Activated CD4-positive, alpha-beta T cell treated with anti-CD3 and anti-CD28 coated beads, Interleukin-2, amount 10 ng/mL, durations not matched to agents 24 days and 14 days (primary cell): Measurements from ENCODE around the gene AATF. TPM values are rescaled to one million over a fixed set of nuclear protein-coding genes. Genes with fewer than 3 reads are reported as not detected.
A peak's percentile ranks its signal among the peaks of the same experiment; 100 is the strongest.

ENCODE experiments used
- DNase-seq: peaks from one replicate; pipeline ENCODE4 v3.0.0; 2022
- H3K27ac Mint-ChIP-seq: one replicate; pipeline ENCODE4 v1.8.0; 2022; ENCODE audit warnings: mild to moderate bottlenecking, mixed read lengths
- H3K27me3 Mint-ChIP-seq: one replicate; pipeline ENCODE4 v1.8.0; 2022; ENCODE audit warnings: mixed read lengths
- H3K36me3 Mint-ChIP-seq: one replicate; pipeline ENCODE4 v1.8.0; 2022; ENCODE audit warnings: low read depth, mild to moderate bottlenecking, mixed read lengths
- H3K4me1 Mint-ChIP-seq: one replicate; pipeline ENCODE4 v1.8.0; 2021; ENCODE audit warnings: mixed read lengths
- H3K4me3 Mint-ChIP-seq: one replicate; pipeline ENCODE4 v1.8.0; 2022; ENCODE audit warnings: mild to moderate bottlenecking, moderate library complexity, mixed read lengths
- H3K9me3 Mint-ChIP-seq: one replicate; pipeline ENCODE4 v1.8.0; 2021; ENCODE audit warnings: mixed read lengths
- intact Hi-C: fragments of 100-400 bp; cut with micrococcal nuclease; formaldehyde crosslinking; loops from one replicate; pipeline ENCODE4 v1.15.1; 2023
- total RNA-seq: library from RNA; stranded (reverse); gene quantifications from 2 replicates; pipeline ENCODE4 v1.2.3, GENCODE V29; 2022

The AATF gene
- total RNA-seq, 1 donor from 2014 or later = 116 TPM

DNA sequence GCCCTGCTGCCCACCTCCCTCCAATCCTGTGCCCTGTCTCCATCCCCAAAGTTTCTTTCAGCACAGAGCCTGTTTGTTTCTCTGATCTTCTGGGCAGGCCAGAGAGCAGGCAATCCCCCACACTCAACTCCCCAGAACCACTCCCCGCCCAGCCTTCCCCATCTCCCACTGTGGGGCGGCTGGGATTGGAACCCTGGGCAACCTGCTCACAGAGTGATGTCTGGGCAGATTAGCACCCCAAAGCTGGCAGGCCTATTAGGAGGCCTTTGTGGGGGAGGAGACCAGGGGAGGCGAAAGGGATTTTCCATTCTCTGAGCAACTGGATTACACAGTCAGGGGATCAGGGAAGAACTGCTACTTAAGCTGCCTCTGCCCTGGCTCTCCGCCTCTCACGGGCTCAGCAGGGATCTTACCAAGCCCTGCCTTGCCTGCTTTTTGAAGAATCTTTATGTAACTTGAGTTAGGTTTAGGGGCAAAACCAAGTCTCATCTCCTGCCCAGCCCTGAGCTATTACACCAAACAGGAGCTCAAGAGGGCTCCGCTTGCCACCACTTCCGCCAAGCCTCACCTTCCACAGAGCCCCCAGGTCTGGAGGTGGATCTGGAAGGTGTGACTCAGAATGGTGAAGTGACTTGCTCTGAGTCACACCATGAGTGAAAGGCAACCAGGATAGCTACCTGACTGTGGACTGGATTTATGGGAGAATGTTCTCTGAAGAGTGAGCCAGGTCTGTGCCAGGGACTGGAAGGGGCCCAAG is 27.5 kb upstream of the AATF start:
- intact Hi-C loops = loop anchor here (2.0 kb wide), 1 partner anchor 28 kb away; the partner anchor contains the start of gene AATF
- H3K9me3 Mint-ChIP-seq = no peaks in the 10 kb centered on the region
- peak overlapping the region; percentile 64 for H3K4me3 Mint-ChIP-seq
- H3K27me3 Mint-ChIP-seq = peaks cover 22% of the 10 kb centered on the region
- peaks cover 22% of the 10 kb centered on the region for H3K4me1 Mint-ChIP-seq
- no peaks in the 10 kb centered on the region for H3K36me3 Mint-ChIP-seq
- H3K27ac Mint-ChIP-seq = peak overlapping the region; percentile 89
- DNase-seq = peak; percentile 71

DNA sequence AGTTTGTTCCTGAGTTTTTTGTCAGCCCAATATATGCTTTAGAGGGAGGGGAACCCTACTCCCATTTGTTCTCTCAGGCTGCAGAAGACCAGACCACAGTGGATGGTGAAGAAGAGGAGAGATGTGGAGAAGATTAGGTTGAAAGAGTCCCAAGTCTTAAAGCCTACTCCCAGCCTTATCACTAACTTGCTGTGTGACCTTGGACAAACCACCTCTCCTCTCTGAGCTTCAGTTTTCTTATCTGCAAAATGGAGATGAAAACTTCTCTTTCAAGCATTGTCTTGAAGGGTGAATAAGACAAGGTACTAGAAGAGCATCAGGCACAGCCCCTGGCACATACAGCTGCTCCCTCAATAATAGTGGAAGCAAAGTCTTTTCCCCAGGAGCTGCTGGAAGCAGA is 26.6 kb upstream of the AATF start:
- no peak for DNase-seq
- Mint-ChIP-seq H3K27ac (no peak overlapping the region), H3K27me3 (peaks cover 27% of the 10 kb centered on the region), H3K4me1 (peaks cover 22% of the 10 kb centered on the region), H3K4me3 (no peak overlapping the region), H3K9me3 (no peaks in the 10 kb centered on the region), H3K36me3 (no peaks in the 10 kb centered on the region)
- intact Hi-C loops = no loop called here

DNA sequence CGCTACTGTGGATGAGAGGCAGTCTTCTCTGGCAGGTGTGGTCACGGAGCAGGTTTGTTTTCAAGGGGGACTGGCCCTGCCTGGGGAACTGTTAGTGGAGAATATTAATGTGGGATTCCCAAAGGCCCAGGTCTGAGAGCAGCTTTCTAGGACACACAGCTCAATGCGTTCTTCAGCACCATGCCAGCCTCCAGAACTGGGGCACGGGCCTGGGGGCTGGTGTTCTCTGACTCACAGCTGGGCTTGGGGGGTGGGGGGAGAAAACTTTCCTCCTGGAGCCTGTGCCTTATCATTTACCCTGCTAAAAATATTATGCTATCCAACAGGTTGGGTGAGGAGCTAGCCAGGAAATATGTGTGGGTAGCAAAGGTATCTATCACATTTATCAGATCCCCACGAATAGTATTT is 24.9 kb upstream of the AATF start:
- Mint-ChIP-seq H3K9me3 (no peaks in the 10 kb centered on the region), H3K4me3 (no peak overlapping the region), H3K27me3 (peaks cover 41% of the 10 kb centered on the region), H3K27ac (no peak overlapping the region), H3K4me1 (peaks cover 21% of the 10 kb centered on the region), H3K36me3 (no peaks in the 10 kb centered on the region)
- intact Hi-C loops = no loop called here
- no peak for DNase-seq

DNA sequence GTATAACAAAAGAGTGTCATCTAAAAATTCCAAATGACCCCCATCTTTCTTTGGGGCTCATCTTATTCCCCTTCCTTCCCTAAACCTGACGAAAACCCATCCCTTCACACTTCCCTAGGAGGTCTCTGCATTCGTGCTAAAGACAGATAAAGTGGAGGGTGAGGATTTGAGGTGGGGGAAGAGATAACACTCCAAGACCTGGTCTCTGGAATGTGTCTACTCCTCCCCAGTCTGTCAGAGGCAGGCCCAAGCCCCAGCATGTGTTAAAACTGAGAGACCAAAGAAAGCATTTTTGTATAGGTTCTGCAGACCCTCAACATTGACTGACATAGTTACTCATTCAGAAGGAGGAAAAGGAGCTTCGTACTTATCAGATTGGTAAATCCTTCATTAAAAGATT is 22.5 kb upstream of the AATF start:
- Mint-ChIP-seq H3K27me3 (peaks cover 56% of the 10 kb centered on the region), H3K4me3 (no peak overlapping the region), H3K9me3 (no peaks in the 10 kb centered on the region), H3K36me3 (no peaks in the 10 kb centered on the region), H3K27ac (no peak overlapping the region), H3K4me1 (peaks cover 16% of the 10 kb centered on the region)
- intact Hi-C loops = no loop called here
- no peak for DNase-seq

DNA sequence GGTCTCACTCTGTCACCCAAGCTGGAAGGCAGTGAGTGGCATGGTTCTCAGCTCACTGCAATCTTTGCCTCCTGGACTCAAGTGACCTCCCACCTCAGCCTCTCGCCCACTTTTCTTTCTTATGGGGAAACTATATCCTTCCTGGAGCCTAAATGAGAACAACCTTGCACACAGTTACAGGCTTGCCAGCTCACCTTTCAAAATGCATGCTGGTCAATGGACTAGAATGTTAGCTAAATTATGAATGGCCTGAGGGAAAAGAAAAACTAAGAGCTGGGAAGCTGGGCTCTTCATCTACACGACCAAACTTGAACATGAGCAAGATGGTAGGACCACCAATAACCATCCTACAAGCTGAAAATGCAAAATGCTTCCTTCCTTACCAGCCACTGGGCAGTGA is 22.1 kb upstream of the AATF start:
- H3K4me3 Mint-ChIP-seq = no peak overlapping the region
- no peak overlapping the region for H3K27ac Mint-ChIP-seq
- H3K4me1 Mint-ChIP-seq = peaks cover 11% of the 10 kb centered on the region
- H3K9me3 Mint-ChIP-seq = no peaks in the 10 kb centered on the region
- intact Hi-C loops = no loop called here
- H3K36me3 Mint-ChIP-seq = no peaks in the 10 kb centered on the region
- DNase-seq = no peak
- peaks cover 58% of the 10 kb centered on the region for H3K27me3 Mint-ChIP-seq

DNA sequence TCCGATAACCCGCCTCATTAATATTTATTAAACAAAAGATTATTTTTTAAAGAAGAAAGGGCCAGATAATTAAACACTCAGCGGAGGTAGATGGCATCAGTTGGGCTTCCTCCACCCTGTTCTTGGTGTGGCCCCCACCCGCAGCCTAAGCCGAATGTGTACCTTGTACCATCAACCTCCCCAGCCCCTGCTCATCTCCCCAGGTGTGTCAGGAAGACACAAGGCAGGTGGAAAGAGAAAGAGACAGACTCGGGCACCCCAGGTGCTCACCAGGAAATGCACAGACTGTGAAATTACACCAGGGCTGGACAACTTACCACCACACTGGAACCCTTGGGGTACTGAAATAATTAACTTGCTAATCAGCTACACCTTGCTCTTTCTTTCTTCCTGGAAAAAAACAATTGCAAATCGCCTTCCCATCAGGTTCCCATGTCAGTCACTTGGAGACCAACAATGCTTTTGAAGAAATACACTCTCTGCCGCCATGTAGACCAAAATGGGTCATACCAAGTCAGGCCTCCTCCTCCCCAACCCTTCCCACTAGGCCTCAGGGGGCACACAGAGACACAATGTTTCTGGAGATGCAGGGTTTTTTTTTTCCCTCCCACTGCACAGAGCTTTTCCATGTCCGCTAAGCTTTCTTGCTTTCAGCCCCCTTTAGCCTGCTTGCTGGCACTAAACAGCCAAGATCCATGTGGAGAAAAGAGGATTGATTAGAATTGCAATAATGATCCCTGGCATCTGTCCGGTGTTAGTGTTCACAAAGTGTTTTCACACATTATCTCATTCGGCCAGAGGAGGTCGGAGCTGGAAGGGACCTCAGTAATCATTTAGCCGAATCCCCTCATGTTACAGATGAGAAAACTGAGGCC is 20.0 kb upstream of the AATF start:
- no peak overlapping the region for H3K4me3 Mint-ChIP-seq
- peaks cover 77% of the 10 kb centered on the region for H3K27me3 Mint-ChIP-seq
- intact Hi-C loops = no loop called here
- H3K9me3 Mint-ChIP-seq = no peaks in the 10 kb centered on the region
- DNase-seq = no peak
- peaks cover 22% of the 10 kb centered on the region for H3K4me1 Mint-ChIP-seq
- H3K36me3 Mint-ChIP-seq = no peaks in the 10 kb centered on the region
- no peak overlapping the region for H3K27ac Mint-ChIP-seq

DNA sequence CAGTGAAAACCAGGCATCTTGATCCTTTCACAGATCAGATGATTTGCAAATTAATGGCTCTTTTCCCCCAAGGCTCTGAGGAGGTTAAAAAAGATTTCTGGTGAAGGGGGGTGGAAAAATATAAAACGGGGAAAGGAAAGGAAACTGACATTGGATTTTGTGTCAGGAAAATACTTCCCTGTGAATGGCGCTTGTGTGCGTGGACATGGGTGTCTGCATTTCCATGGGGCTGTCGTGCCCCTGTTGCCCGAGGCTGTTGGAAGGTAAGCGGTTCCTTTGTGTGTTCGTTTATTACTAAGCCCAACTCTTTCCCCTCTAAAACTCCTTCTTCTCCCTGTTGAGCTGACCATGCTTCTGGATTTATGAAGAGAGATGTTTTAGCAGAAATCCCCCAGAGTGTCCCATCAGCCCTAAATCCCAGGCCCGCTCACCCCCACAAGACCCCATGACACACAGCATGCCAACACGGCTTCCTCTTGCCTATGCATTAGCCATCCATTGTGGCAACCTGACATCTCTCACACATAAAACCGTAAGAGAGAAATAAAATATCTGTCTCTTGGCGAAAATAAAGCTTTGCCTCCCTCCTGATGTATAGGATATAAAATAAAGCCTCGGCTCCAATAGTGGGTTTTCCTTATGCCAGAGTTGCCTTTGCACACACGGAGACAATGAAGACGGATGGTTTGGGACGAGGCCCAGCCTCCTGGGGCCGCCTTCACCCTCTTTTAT is 18.7 kb upstream of the AATF start:
- intact Hi-C loops = no loop called here
- H3K4me1 Mint-ChIP-seq = peaks cover 27% of the 10 kb centered on the region
- no peaks in the 10 kb centered on the region for H3K9me3 Mint-ChIP-seq
- no peak overlapping the region for H3K4me3 Mint-ChIP-seq
- no peaks in the 10 kb centered on the region for H3K36me3 Mint-ChIP-seq
- H3K27me3 Mint-ChIP-seq = peaks cover 85% of the 10 kb centered on the region
- DNase-seq = no peak
- H3K27ac Mint-ChIP-seq = no peak overlapping the region

DNA sequence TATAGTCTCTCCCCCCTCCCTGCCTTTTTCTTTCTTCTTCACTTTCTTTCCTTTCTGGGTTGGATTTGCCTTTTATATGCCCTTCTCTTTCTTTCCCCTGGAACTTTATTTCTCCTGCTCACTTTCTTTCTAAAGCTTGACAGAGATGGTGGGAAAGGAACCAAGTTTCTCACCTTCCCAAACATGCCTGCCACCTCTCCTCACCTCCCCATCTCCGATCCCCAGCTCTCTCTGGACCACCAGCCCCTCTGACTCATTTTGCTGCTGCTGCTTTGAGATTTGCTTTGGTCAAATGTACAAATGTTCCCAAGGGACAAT is 18.2 kb upstream of the AATF start:
- intact Hi-C loops = no loop called here
- no peaks in the 10 kb centered on the region for H3K36me3 Mint-ChIP-seq
- H3K27ac Mint-ChIP-seq = no peak overlapping the region
- no peak overlapping the region for H3K4me3 Mint-ChIP-seq
- no peaks in the 10 kb centered on the region for H3K9me3 Mint-ChIP-seq
- no peak for DNase-seq
- peaks cover 30% of the 10 kb centered on the region for H3K4me1 Mint-ChIP-seq
- peaks cover 85% of the 10 kb centered on the region for H3K27me3 Mint-ChIP-seq

DNA sequence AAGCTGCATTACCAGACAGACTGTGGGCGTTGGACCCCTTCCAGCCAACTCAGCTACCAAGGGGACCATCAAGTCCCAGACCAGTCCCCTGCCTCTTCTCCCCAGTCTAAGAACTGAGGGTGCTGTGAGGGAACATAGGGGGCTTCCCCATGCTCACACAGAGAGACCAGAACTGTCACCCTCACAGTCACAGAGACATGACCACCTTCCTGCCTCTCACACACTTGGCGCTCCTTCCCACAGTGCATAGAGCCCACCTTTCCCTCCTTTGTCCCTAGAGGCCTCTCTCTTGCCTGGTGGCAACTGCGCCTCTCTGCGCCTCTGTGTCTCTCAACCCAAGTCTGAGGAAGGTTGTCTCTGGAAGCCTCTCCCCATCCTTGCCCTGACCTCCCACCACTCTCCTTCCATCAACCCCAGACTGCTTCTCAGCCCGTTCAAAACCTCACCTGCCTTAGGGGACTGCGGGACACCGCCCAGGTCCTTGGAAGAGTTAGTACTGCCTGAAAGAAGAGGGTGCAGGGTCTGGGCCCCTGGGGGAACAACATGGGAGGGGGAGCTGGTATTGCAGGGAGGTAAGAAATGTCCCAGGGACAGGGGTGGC is 17.6 kb upstream of the AATF start:
- intact Hi-C loops = no loop called here
- Mint-ChIP-seq H3K36me3 (no peaks in the 10 kb centered on the region), H3K4me3 (no peak overlapping the region), H3K27me3 (peaks cover 88% of the 10 kb centered on the region), H3K4me1 (peaks cover 34% of the 10 kb centered on the region), H3K27ac (no peak overlapping the region), H3K9me3 (no peaks in the 10 kb centered on the region)
- no peak for DNase-seq

DNA sequence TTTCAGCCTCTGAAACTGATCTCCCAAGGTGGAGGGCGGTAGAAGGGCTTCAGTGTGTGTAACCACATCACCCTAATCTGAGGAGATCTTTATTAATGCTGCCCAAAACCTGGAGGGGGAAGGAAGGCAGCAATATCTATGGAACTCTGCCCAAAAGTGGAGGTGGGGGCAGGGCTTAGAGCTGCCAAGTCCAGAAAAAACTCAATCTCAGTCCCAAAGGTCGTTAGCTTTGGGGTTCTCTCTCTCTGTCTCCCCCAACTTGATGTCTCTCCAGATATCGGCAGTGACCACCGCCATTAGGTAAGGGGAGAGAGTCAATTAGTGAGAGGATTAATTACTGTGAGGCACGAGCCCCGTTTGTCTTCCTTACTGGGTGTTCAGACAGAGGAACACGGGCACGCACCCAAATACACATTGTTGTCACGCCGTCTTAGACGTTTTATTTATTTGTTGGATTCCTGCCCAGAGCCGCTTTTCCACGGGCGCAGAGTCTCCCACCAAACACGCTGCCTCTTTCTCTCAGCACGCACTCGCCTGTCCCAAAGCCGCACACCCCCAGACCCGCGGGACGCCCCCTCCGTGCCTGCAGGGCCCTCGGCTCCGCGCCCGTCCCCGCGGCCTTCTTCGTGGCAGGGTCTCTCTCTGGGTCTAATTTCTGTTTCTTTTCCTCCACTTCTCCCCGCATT is 16.9 kb upstream of the AATF start:
- Mint-ChIP-seq H3K36me3 (no peaks in the 10 kb centered on the region), H3K4me3 (peak overlapping the region; percentile 51), H3K9me3 (no peaks in the 10 kb centered on the region), H3K27ac (peak overlapping the region; percentile 1), H3K4me1 (peaks cover 35% of the 10 kb centered on the region), H3K27me3 (peaks cover 85% of the 10 kb centered on the region)
- peak; percentile 63 for DNase-seq
- intact Hi-C loops = loop anchor here (2.0 kb wide), 2 partner anchors 17 to 123 kb away; partner anchors contain the start of gene AATF

DNA sequence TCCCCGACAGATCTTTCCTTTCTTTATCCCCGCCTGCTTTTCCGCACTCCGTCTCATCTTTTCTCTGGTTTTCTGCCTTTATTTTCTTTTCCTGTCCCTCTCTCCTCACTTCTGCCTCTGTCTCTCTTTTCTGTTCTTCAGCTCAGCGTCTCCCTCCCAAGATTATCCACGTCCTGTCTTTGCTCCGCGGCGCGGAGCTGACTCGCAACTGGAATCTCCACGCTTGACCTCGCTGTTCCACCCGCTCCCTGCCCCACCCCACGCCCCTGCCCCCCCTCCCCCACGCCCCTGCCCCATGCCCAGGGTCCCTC is 16.4 kb upstream of the AATF start:
- H3K4me1 Mint-ChIP-seq = peaks cover 39% of the 10 kb centered on the region

DNA sequence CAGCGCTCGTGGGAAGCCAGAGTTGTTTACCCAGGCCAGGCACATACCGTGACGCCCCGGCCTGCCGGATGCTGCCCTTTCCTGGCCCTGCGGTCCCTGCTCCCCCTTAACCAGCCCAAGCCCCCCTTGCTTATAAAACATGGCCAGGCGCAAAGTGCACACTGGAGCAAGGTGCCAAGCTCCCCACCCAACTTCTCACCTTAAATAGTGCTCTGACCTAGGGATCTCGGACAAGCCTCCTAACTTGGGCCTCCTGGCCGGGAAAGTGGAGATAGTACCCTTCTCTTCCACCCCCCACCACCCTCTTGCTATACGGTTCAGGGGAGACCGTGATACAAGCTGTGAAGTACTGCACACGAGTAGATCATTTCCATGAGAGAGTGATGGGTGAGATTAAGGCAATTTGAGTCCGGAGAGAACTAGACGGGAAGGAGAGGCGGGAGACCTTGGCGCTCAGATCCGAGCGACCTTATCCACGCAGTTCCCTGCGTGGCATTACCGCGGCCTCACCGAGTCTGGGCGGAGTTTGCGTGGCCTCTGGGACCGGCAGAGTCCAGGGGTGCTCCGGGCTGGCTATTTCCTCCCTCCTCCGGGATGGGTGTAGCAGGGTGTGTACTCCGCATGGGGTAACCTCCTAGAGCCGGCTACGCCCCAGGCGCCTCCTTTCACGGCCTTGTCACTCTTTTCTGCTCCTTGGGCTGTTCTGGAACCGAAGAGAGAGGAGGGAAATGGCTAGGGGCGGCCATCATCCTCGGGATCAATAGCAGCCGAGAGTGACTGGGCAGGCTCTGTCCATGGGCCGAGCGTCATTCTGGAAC is 15.9 kb upstream of the AATF start:
- peaks cover 3% of the 10 kb centered on the region for H3K36me3 Mint-ChIP-seq
- intact Hi-C loops = loop anchor here (2.0 kb wide), 2 partner anchors 16 to 124 kb away; partner anchors contain the start of gene AATF
- no peak for DNase-seq
- H3K4me3 Mint-ChIP-seq = peak overlapping the region; percentile 51
- no peaks in the 10 kb centered on the region for H3K9me3 Mint-ChIP-seq
- H3K4me1 Mint-ChIP-seq = peaks cover 43% of the 10 kb centered on the region
- peaks cover 87% of the 10 kb centered on the region for H3K27me3 Mint-ChIP-seq
- H3K27ac Mint-ChIP-seq = peak overlapping the region; percentile 25

More for the DNA sequence above, 16.4 kb upstream of the AATF start:
- H3K4me3 Mint-ChIP-seq = peak overlapping the region; percentile 51
- peak overlapping the region; percentile 1 for H3K27ac Mint-ChIP-seq
- intact Hi-C loops = loop anchor here (2.0 kb wide), 2 partner anchors 16 to 124 kb away; partner anchors contain the start of gene AATF
- no peaks in the 10 kb centered on the region for H3K9me3 Mint-ChIP-seq
- peaks cover 87% of the 10 kb centered on the region for H3K27me3 Mint-ChIP-seq
- peaks cover 1% of the 10 kb centered on the region for H3K36me3 Mint-ChIP-seq
- DNase-seq = no peak
